Measurements from ENCODE around the gene NR1H2. TPM values are rescaled to one million over a fixed set of nuclear protein-coding genes. Genes with fewer than 3 reads are reported as not detected.
A peak's percentile ranks its signal among the peaks of the same experiment; 100 is the strongest.

The NR1H2 gene
- total and polyA plus RNA-seq, 2 experiments from 2014 or later: 41.4 to 55.9 TPM

GRCh38 chr19:50419022-50419579 lies 42.8 kb downstream of the NR1H2 start:
- Histone ChIP-seq H3K79me2 (no peaks in the 10 kb centered on the region), H3K4me2 (no peak overlapping the region), H3K27ac (no peak overlapping the region), H2AFZ (no peak overlapping the region), H3K9me2 (replicated peaks; ENCODE audit: insufficient read depth) (no peaks in the 10 kb centered on the region), H4K20me1 (ENCODE audit: insufficient read depth, poor library complexity, severe bottlenecking) (no peaks in the 10 kb centered on the region), H3K4me3 (no peak overlapping the region), H3K4me1 (ENCODE audit: insufficient read depth) (peaks cover 7% of the 10 kb centered on the region), H3K27me3 (peaks cover 26% of the 10 kb centered on the region), H3K9me3 (ENCODE audit: low read depth) (no peaks in the 10 kb centered on the region), H3K36me3 (replicated peaks; ENCODE audit: insufficient read depth, low read depth) (no peaks in the 10 kb centered on the region)
- WGBS (ENCODE audit: low lambda C conversion rate, missing lambda C conversion rate): 14% methylated on average over 14 of the region's 14 CpGs
- no peak for DNase-seq (ENCODE audit: low spot score)
- TF ChIP-seq, protein P1, sequence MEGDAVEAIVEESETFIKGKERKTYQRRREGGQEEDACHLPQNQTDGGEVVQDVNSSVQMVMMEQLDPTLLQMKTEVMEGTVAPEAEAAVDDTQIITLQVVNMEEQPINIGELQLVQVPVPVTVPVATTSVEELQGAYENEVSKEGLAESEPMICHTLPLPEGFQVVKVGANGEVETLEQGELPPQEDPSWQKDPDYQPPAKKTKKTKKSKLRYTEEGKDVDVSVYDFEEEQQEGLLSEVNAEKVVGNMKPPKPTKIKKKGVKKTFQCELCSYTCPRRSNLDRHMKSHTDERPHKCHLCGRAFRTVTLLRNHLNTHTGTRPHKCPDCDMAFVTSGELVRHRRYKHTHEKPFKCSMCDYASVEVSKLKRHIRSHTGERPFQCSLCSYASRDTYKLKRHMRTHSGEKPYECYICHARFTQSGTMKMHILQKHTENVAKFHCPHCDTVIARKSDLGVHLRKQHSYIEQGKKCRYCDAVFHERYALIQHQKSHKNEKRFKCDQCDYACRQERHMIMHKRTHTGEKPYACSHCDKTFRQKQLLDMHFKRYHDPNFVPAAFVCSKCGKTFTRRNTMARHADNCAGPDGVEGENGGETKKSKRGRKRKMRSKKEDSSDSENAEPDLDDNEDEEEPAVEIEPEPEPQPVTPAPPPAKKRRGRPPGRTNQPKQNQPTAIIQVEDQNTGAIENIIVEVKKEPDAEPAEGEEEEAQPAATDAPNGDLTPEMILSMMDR (IDR thresholded peaks at IDR 0.05; ENCODE audit: poor library complexity): no peak
- no peak for TF ChIP-seq EZH2phosphoT487 (IDR thresholded peaks at IDR 0.05; ENCODE audit: low read depth, severe bottlenecking, unreplicated experiment)
- TF ChIP-seq EZH2 (IDR thresholded peaks at IDR 0.05; ENCODE audit: borderline replicate concordance): peak; percentile 30

- DNase-seq (ENCODE audit: low spot score): peak; percentile 5
- WGBS (ENCODE audit: low lambda C conversion rate, missing lambda C conversion rate): 22% methylated on average over 5 of the region's 8 CpGs
- Histone ChIP-seq H4K20me1 (ENCODE audit: insufficient read depth, poor library complexity, severe bottlenecking) (no peaks in the 10 kb centered on the region), H3K4me2 (no peak overlapping the region), H3K27me3 (peaks cover 26% of the 10 kb centered on the region), H3K79me2 (no peaks in the 10 kb centered on the region), H3K4me1 (ENCODE audit: insufficient read depth) (peaks cover 7% of the 10 kb centered on the region), H3K9me3 (ENCODE audit: low read depth) (no peaks in the 10 kb centered on the region), H3K27ac (no peak overlapping the region), H2AFZ (no peak overlapping the region), H3K9me2 (replicated peaks; ENCODE audit: insufficient read depth) (no peaks in the 10 kb centered on the region), H3K36me3 (replicated peaks; ENCODE audit: insufficient read depth, low read depth) (no peaks in the 10 kb centered on the region), H3K4me3 (no peak overlapping the region)
- TF ChIP-seq EZH2 (IDR thresholded peaks at IDR 0.05; ENCODE audit: borderline replicate concordance): no peak
- TF ChIP-seq, protein P1 (IDR thresholded peaks at IDR 0.05; ENCODE audit: poor library complexity): no peak
- TF ChIP-seq EZH2phosphoT487 (IDR thresholded peaks at IDR 0.05; ENCODE audit: low read depth, severe bottlenecking, unreplicated experiment): no peak
Measured at GRCh38 chr19:50419580-50420035, 43.4 kb downstream of the NR1H2 start.

GRCh38 chr19:50420127-50420526 lies 43.9 kb downstream of the NR1H2 start:
- H3K9me2 ChIP-seq (replicated peaks; ENCODE audit: insufficient read depth): no peaks in the 10 kb centered on the region
- no peak for DNase-seq (ENCODE audit: low spot score)
- no peak overlapping the region for H3K4me3 ChIP-seq
- H3K79me2 ChIP-seq: no peaks in the 10 kb centered on the region
- H3K36me3 ChIP-seq (replicated peaks; ENCODE audit: insufficient read depth, low read depth): no peaks in the 10 kb centered on the region
- no peaks in the 10 kb centered on the region for H4K20me1 ChIP-seq (ENCODE audit: insufficient read depth, poor library complexity, severe bottlenecking)
- H3K9me3 ChIP-seq (ENCODE audit: low read depth): no peaks in the 10 kb centered on the region
- 57% methylated on average over 3 of the region's 3 CpGs for WGBS (ENCODE audit: low lambda C conversion rate, missing lambda C conversion rate)
- TF ChIP-seq EZH2 (IDR thresholded peaks at IDR 0.05; ENCODE audit: borderline replicate concordance) (no peak), EZH2phosphoT487 (IDR thresholded peaks at IDR 0.05; ENCODE audit: low read depth, severe bottlenecking, unreplicated experiment) (no peak)
- TF ChIP-seq, protein P1 (IDR thresholded peaks at IDR 0.05; ENCODE audit: poor library complexity): no peak
- no peak overlapping the region for H3K27ac ChIP-seq
- peaks cover 7% of the 10 kb centered on the region for H3K4me1 ChIP-seq (ENCODE audit: insufficient read depth)
- H3K4me2 ChIP-seq: no peak overlapping the region
- no peak overlapping the region for H2AFZ ChIP-seq
- H3K27me3 ChIP-seq: peaks cover 26% of the 10 kb centered on the region
